Activated naive CD4-positive, alpha-beta T cell treated with anti-CD3 and anti-CD28 coated beads, Interleukin-2, amount 50 U/mL, for 16 hours (primary cell): ENCODE results near the gene HOOK1.
"Not testable (repeated sequence)": the region's sequence is repeated elsewhere in the genome, so short reads cannot be mapped to it uniquely, and the experiment has no call there.

Source experiments
- DNase-seq: peaks from one replicate; pipeline ENCODE4 v3.0.0-alpha.2; 2020

Gene HOOK1

GRCh38 chr1:59897165-59897564 is 82.4 kb downstream of the HOOK1 start:
- no peak for DNase-seq

GRCh38 chr1:59898927-59899326 is 84.2 kb downstream of the HOOK1 start:
- no peak for DNase-seq

- DNase-seq: no peak
These were observed 85.9 kb downstream of the HOOK1 start for GRCh38 chr1:59900640-59901039.

- no peak for DNase-seq
These were observed 87.1 kb downstream of the HOOK1 start for GRCh38 chr1:59901770-59902388.

GRCh38 chr1:59903141-59903754 is 88.5 kb downstream of the HOOK1 start:
- DNase-seq: no peak

- DNase-seq: no peak
These were observed 92.2 kb downstream of the HOOK1 start for GRCh38 chr1:59906931-59907330.

- no peak for DNase-seq
These were observed 93.3 kb downstream of the HOOK1 start for GRCh38 chr1:59908084-59908483.

GRCh38 chr1:59908682-59909081 is 93.9 kb downstream of the HOOK1 start:
- DNase-seq: no peak

- not testable (repeated sequence) for DNase-seq
These were observed 100.1 kb downstream of the HOOK1 start for GRCh38 chr1:59914791-59915286.

- no peak for DNase-seq
These were observed 100.8 kb downstream of the HOOK1 start for GRCh38 chr1:59915516-59915915.

- no peak for DNase-seq
These were observed 102.5 kb downstream of the HOOK1 start for GRCh38 chr1:59917026-59917784.

GRCh38 chr1:59917785-59918180 is 103.0 kb downstream of the HOOK1 start:
- DNase-seq: no peak

GRCh38 chr1:59919746-59920145 is 105.0 kb downstream of the HOOK1 start:
- DNase-seq: no peak

- not testable (repeated sequence) for DNase-seq
These were observed 106.6 kb downstream of the HOOK1 start for GRCh38 chr1:59921258-59921899.

GRCh38 chr1:59924653-59925052 is 109.9 kb downstream of the HOOK1 start:
- DNase-seq: no peak
